ENCODE measurements around the gene METTL1.

- no peak for TF ChIP-seq GATA2 (IDR thresholded peaks at IDR 0.05; ENCODE audit: low read depth, low read length)
- no peak for TF ChIP-seq GATA3 (IDR thresholded peaks at IDR 0.05; ENCODE audit: low read depth, low read length)
Measured at GRCh38 chr12:57777911-57778310, 6.0 kb upstream of the METTL1 start.
